Keratinocyte (primary cell): Measurements from ENCODE around the gene MICAL3. TPM values are rescaled to one million over a fixed set of nuclear protein-coding genes. Genes with fewer than 3 reads are reported as not detected.
"Not testable (repeated sequence)": the region's sequence is repeated elsewhere in the genome, so short reads cannot be mapped to it uniquely, and the experiment has no call there.

ENCODE experiments used
- DNase-seq: peaks from one replicate; pipeline ENCODE4 v3.0.0-alpha.2; 2011; ENCODE audit warnings: low read depth, missing footprints, low spot score
- FAIRE-seq: peaks from 2 replicates; lab custom pipeline; 2011; peaks lifted over from hg19 to GRCh38; lab: Jason Lieb, UNC
- H2AFZ ChIP-seq: 2 replicates; pipeline ENCODE4 v1.6.0; 2012; ENCODE audit warnings: low read length, control low read depth, inconsistent platforms; ENCODE audit not compliant: control insufficient read depth
- H3K27ac ChIP-seq: 2 replicates; pipeline ENCODE4 v1.5.1; 2011; ENCODE audit warnings: low read length; ENCODE audit not compliant: control insufficient read depth, insufficient read depth
- H3K27me3 ChIP-seq: 3 replicates; pipeline ENCODE4 v1.6.0; 2011; ENCODE audit warnings: low read length; ENCODE audit not compliant: control insufficient read depth, insufficient read depth; ENCODE audit errors: extremely low read depth
- H3K36me3 ChIP-seq, 2 experiments: 2 replicates in 1 of 2; 3 replicates in 1 of 2; pipeline ENCODE4 v1.5.1; 2011; ENCODE audit warnings: low read length in 2 of 2, mild to moderate bottlenecking in 1 of 2; ENCODE audit not compliant: control insufficient read depth in 2 of 2, insufficient read depth in 2 of 2; ENCODE audit errors: extremely low read depth in 1 of 2
- H3K4me1 ChIP-seq: 3 replicates; pipeline ENCODE4 v1.5.1; 2011; ENCODE audit warnings: low read length; ENCODE audit not compliant: control insufficient read depth, insufficient read depth; ENCODE audit errors: extremely low read depth
- H3K4me2 ChIP-seq: 3 replicates; pipeline ENCODE4 v1.6.0; 2011; ENCODE audit warnings: low read depth, low read length; ENCODE audit not compliant: control insufficient read depth, insufficient read depth; ENCODE audit errors: extremely low read depth
- H3K4me3 ChIP-seq, 3 experiments: fragments of 200-600 bp in 1 of 3; sonication (generic) in 1 of 3; 2 replicates in 2 of 3; 3 replicates in 1 of 3; pipeline ENCODE4 v1.5.1; 2011 to 2016; ENCODE audit warnings: low read length in 3 of 3, mild to moderate bottlenecking in 3 of 3, control low read depth in 2 of 3, inconsistent platforms in 1 of 3, low read depth in 1 of 3, mixed read lengths in 1 of 3, mixed run types in 1 of 3, moderate library complexity in 1 of 3; ENCODE audit not compliant: control insufficient read depth in 2 of 3, insufficient read depth in 2 of 3; ENCODE audit errors: extremely low read depth in 1 of 3
- H3K79me2 ChIP-seq: 2 replicates; pipeline ENCODE4 v1.6.0; 2012; ENCODE audit warnings: low read length; ENCODE audit not compliant: control insufficient read depth, insufficient read depth
- H3K9ac ChIP-seq: 3 replicates; pipeline ENCODE4 v1.6.0; 2011; ENCODE audit warnings: low read length; ENCODE audit not compliant: control insufficient read depth, insufficient read depth; ENCODE audit errors: extremely low read depth
- H3K9me1 ChIP-seq: 3 replicates; pipeline ENCODE4 v1.6.0; 2011; ENCODE audit warnings: low read length; ENCODE audit not compliant: control insufficient read depth, insufficient read depth; ENCODE audit errors: extremely low read depth
- H3K9me3 ChIP-seq: 2 replicates; pipeline ENCODE4 v1.5.1; 2012; ENCODE audit warnings: low read depth, low read length; ENCODE audit not compliant: control insufficient read depth
- H4K20me1 ChIP-seq: 3 replicates; pipeline ENCODE4 v1.6.0; 2011; ENCODE audit warnings: low read length; ENCODE audit not compliant: control insufficient read depth, insufficient read depth; ENCODE audit errors: extremely low read depth
- CTCF ChIP-seq, 3 experiments: IDR thresholded peaks in 1 of 3; conservative IDR thresholded peaks in 1 of 3; optimal IDR thresholded peaks in 1 of 3; 2 replicates in 2 of 3; 3 replicates in 1 of 3; pipeline versions ENCODE3 to v1.5.1; 2011; ENCODE audit warnings: low read length in 3 of 3, mild to moderate bottlenecking in 3 of 3, moderate library complexity in 2 of 3, control low read depth in 1 of 3, inconsistent platforms in 1 of 3; ENCODE audit not compliant: insufficient read depth in 2 of 3; ENCODE audit errors: extremely low read depth in 1 of 3
- EZH2 ChIP-seq: IDR thresholded peaks from one replicate; pipeline ENCODE4 v1.6.1; 2012; ENCODE audit warnings: inconsistent platforms, mild to moderate bottlenecking, low read length, moderate library complexity
- dilution Hi-C: fragments of 300-500 bp; cut with MboI; formaldehyde crosslinking; loops from one replicate; pipeline ENCODE4 v1.7.0; 2020; ENCODE audit warnings: low sequenced_read_pairs; ENCODE audit not compliant: extremely low pct_ligation_motif_present
- polyA plus RNA-seq, 5 experiments: library from polyadenylated mRNA; depleted of rRNA in 3 of 5; stranded (reverse) in 3 of 5; stranded (forward) in 1 of 5; unstranded in 1 of 5; fragments of >200 nt; gene quantifications; 1 replicate in 1 of 5; 2 replicates in 3 of 5; 3 replicates in 1 of 5; pipeline versions ENCODE4 v1.2.1 to v1.2.3, GENCODE V29; 2011 to 2012; ENCODE audit warnings: missing spikeins in 2 of 5, low read depth in 1 of 5, low replicate concordance in 1 of 5

MICAL3 gene
- polyA plus RNA-seq, 1 donor (not counting 4 experiments of a cell fraction or from before 2014, with no cell fraction given), result 27.9 TPM

DNA sequence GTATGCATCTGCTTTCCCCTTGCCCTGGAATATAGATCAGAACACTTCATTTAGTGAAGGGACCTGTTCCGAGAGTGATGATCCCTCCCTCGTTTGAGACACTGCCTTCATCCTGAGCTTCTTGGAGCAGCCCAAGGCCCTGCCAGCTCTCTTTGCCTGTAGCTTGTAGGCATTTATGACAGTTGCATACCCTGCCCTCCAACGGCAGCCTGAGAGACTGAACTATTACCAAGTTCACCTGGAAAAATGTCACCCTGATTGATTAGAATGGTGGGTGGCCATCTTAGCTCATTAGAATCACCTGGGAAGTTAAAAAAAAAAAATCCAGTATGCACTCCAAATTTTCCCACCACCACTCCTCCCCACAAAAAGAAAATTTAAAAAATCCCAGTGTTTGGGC lies 1.5 kb downstream of the MICAL3 start:
- peak overlapping the region; percentile 99 for H3K4me2 ChIP-seq
- H4K20me1 ChIP-seq, result no peaks in the 10 kb centered on the region
- H3K9me1 ChIP-seq, result no peaks in the 10 kb centered on the region
- H3K4me1 ChIP-seq, result peaks cover 35% of the 10 kb centered on the region
- TF ChIP-seq EZH2, result no peak
- TF ChIP-seq CTCF (optimal IDR thresholded peaks at IDR 0.05 in 1 of 3, IDR thresholded peaks at IDR 0.05 in 1 of 3, conservative IDR thresholded peaks at IDR 0.05 in 1 of 3; ENCODE audit: extremely low read depth in 1 of 3, insufficient read depth in 2 of 3, low read length in 3 of 3), result peak in 1 of 3 experiments; percentile 11
- H3K36me3 ChIP-seq, result peaks cover 0 to 3% of the 10 kb centered on the region in 2 experiments
- H3K27me3 ChIP-seq, result no peaks in the 10 kb centered on the region
- peak overlapping the region; percentile 88 for H3K27ac ChIP-seq
- peaks cover 47% of the 10 kb centered on the region for H3K79me2 ChIP-seq
- peak; percentile 34 for FAIRE-seq
- dilution Hi-C loops, result no loop called here
- H3K9ac ChIP-seq, result peak overlapping the region; percentile 88
- H3K9me3 ChIP-seq, result no peaks in the 10 kb centered on the region
- H2AFZ ChIP-seq, result peak overlapping the region; percentile 30
- DNase-seq, result no peak
- H3K4me3 ChIP-seq, result peak overlapping the region; percentile 71 to 92 (median 74)

GRCh38 chr22:18021431-18021830 lies 2.9 kb downstream of the MICAL3 start:
- H3K27ac ChIP-seq, result peak overlapping the region; percentile 82
- no peak for DNase-seq
- FAIRE-seq, result peak; percentile 90

DNA sequence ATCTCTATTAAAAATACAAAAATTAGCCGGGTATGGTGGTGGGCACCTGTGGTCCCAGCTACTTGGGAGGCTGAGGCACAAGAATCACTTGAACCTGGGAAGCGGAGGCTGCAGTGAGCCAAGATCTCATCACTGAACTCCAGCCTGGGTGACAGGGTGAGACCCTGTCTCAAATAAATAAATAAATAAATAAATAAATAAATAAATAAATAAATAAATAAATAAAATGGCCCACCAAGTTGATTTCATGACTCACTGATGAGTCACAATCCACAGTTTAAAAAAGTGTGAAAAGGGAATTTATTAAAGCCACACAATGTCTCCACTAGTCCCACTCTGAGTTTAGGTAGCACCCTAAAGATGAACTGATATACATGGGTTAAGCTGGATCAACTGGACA lies 3.6 kb downstream of the MICAL3 start:
- H4K20me1 ChIP-seq, H3K9ac ChIP-seq, H3K9me1 ChIP-seq, FAIRE-seq, H3K36me3 ChIP-seq, H3K9me3 ChIP-seq, DNase-seq, dilution Hi-C loops, H3K27me3 ChIP-seq, H3K4me3 ChIP-seq, H2AFZ ChIP-seq: not testable (repeated sequence)
- peak overlapping the region; percentile 82 for H3K27ac ChIP-seq
- H3K4me1 ChIP-seq, result peaks cover 35% of the 10 kb centered on the region
- peaks cover 55% of the 10 kb centered on the region for H3K79me2 ChIP-seq
- H3K4me2 ChIP-seq, result peak overlapping the region; percentile 75

More at GRCh38 chr22:18021431-18021830, 2.9 kb downstream of the MICAL3 start:
- H3K4me2 ChIP-seq, result peak overlapping the region; percentile 75
- TF ChIP-seq EZH2 (no peak), CTCF (optimal IDR thresholded peaks at IDR 0.05 in 1 of 3, IDR thresholded peaks at IDR 0.05 in 1 of 3, conservative IDR thresholded peaks at IDR 0.05 in 1 of 3; ENCODE audit: extremely low read depth in 1 of 3, insufficient read depth in 2 of 3, low read length in 3 of 3) (no peak)
- H3K4me3 ChIP-seq, result peak overlapping the region in 2 of 3 experiments; percentile 22 to 30
- H3K4me1 ChIP-seq, result peaks cover 35% of the 10 kb centered on the region
- no peaks in the 10 kb centered on the region for H3K9me3 ChIP-seq
- H3K27me3 ChIP-seq, result no peaks in the 10 kb centered on the region
- no peaks in the 10 kb centered on the region for H3K9me1 ChIP-seq
- H3K9ac ChIP-seq, result peak overlapping the region; percentile 25
- no peaks in the 10 kb centered on the region for H4K20me1 ChIP-seq
- peaks cover 0 to 3% of the 10 kb centered on the region in 2 experiments for H3K36me3 ChIP-seq
- dilution Hi-C loops, result no loop called here
- H2AFZ ChIP-seq, result peak overlapping the region; percentile 25
- peaks cover 49% of the 10 kb centered on the region for H3K79me2 ChIP-seq
